Measurements from ENCODE around the gene NCAPD2. TPM values are rescaled to one million over a fixed set of nuclear protein-coding genes. Genes with fewer than 3 reads are reported as not detected.
"Not testable (repeated sequence)": the region's sequence is repeated elsewhere in the genome, so short reads cannot be mapped to it uniquely, and the experiment has no call there.

Gene NCAPD2
- total and polyA plus RNA-seq, 7 experiments from 2014 or later, result 24.4 to 121 (median 38.4) TPM

DNA sequence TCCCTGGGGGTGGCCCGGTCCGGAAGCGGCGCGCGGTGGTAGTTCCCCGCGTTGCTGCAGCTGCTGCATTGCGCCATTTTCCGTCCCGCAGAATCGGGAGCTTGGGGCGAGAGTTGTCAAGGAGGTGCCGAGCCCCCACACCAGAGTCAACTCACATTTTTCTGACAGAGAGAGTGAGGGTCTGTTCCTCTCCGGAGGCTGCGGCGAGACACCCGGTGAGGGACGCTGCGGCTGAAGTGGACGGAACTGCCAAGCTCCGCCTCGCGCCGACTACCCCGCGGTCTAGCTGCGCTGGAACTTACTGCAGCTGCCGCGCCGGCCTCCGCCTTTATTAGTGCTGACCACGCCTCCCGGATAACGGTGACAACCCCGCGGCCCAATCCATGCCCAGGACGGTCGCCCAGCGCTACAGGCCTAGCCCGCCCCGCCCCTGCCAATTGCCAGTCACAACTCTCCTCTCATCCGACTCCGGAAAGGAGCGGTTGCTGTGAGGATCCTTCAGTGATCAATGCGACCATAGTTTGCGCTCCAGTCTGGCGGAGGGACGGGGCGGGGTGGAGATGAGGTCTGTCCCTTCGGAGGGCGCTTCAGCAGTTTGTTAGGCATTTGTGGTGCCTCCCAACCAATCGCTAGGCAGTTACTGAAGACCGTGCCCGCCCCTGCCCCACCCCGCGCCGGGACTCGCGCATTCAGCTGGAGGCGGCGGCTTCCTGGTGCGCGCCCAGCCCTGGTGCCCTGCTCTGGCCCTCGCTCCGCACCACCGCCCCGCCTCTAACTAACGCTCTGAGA lies 23.3 kb upstream of the NCAPD2 start, which contains the start of gene VAMP1:
VAMP1 (minus strand) TSS at position 303 of the 789 bp plus-strand sequence; CDS start at position 157, 146 bp downstream.
- H3K4me3 ChIP-seq (ENCODE audit: low read length), result peak within 1 kb of the TSS; percentile 96

DNA sequence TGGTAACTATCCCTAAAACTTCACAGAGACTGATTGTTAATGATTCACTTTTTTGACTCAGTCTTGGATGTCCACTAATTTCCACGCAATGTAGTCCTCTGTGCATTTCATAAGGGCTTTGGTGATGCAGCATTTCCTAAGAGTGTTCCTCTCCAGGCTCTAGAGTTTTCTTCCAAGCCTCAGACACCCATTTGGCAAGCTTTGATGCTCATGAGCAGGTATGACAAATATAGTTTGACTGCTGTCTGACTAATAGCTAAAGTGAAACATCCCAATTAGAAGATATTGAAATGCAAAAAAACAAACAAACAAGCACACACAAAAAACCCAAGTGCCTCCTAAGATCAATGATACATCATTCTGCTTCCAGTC lies 21.9 kb upstream of the NCAPD2 start:
- Mint-ChIP-seq H3K36me3 (peaks cover 0 to 26% (median 8%) of the 10 kb centered on the region in 5 donors), H3K27ac (peak overlapping the region in 8 of 9 donors; percentile 2 to 96 (median 48)), H3K4me3 (peak overlapping the region in 7 of 10 donors; percentile 0 to 95 (median 30)), H3K27me3 (peaks cover 0 to 8% (median 0%) of the 10 kb centered on the region in 5 donors), H3K9me3 (no peaks in the 10 kb centered on the region), H3K4me1 (peaks cover 18 to 46% (median 38%) of the 10 kb centered on the region in 7 donors)
- Histone ChIP-seq H3K4me3 (ENCODE audit: low read length) (no peak overlapping the region), H3K27me3 (ENCODE audit: control insufficient read depth in 2 of 2, insufficient read depth in 2 of 2, low read length in 2 of 2) (no peaks in the 10 kb centered on the region), H3K4me1 (ENCODE audit: control insufficient read depth in 2 of 2, insufficient read depth in 2 of 2, low read length in 2 of 2) (peaks cover 27 to 31% of the 10 kb centered on the region in 2 donors), H3K9me3 (ENCODE audit: control insufficient read depth in 2 of 3, low read length in 3 of 3) (no peaks in the 10 kb centered on the region), H3K27ac (ENCODE audit: low read depth, low read length) (no peak overlapping the region), H3K36me3 (ENCODE audit: control insufficient read depth in 2 of 3, insufficient read depth in 3 of 3, low read length in 3 of 3) (no peaks in the 10 kb centered on the region)
- POLR2A ChIA-PET, result interaction anchor here (0.8 to 6.7 kb wide), 9 partner anchors 12 to 96 kb away, joined by 3 to 154 read pairs (median 55); partner anchors contain the start of genes CD27, GAPDH, MRPL51 and NOP2
- DNase-seq (no peak), ATAC-seq (no peak)
- CTCF ChIA-PET, result interaction anchor here (1.0 to 5.2 kb wide), 2 partner anchors 49 to 61 kb away, joined by 4 to 34 read pairs; no protein-coding TSS in a partner anchor
- intact Hi-C loops (cut with micrococcal nuclease), result loop anchor here (1.0 to 2.0 kb wide), 2 partner anchors 135 to 379 kb away; partner anchors contain the start of genes CDCA3 (in 1 of the 2) and CHD4 (in 1 of the 2)

More for the DNA sequence above, 23.3 kb upstream of the NCAPD2 start, which contains the start of gene VAMP1:
- H3K36me3 Mint-ChIP-seq, result peaks cover 0 to 37% (median 13%) of the 10 kb centered on the region in 5 donors
- peaks cover 26 to 59% (median 52%) of the 10 kb centered on the region in 7 donors for H3K4me1 Mint-ChIP-seq
- H3K4me3 Mint-ChIP-seq, result peak within 1 kb of the TSS; percentile 85 to 96 (median 92)
- ChIA-PET POLR2A (interaction anchor here (0.6 to 6.7 kb wide), 40 partner anchors 9 to 318 kb away, joined by 3 to 154 read pairs (median 4); partner anchors contain the start of genes CD27, CD4, GAPDH and MRPL51), CTCF (interaction anchor here (0.6 to 5.2 kb wide), 17 partner anchors 9 to 354 kb away, joined by 3 to 34 read pairs (median 6); partner anchors contain the start of gene MRPL51)
- intact Hi-C loops (cut with micrococcal nuclease), result loop anchor here (1.0 to 2.0 kb wide), 10 partner anchors 8 to 381 kb away; partner anchors contain the start of genes CDCA3 (in 2 of the 2), GAPDH (in 2 of the 2), MRPL51 (in 2 of the 2) and CHD4 (in 1 of the 2)
- H3K27ac ChIP-seq (ENCODE audit: low read depth, low read length), result peak within 1 kb of the TSS; percentile 75
- no peaks in the 10 kb centered on the region for H3K9me3 Mint-ChIP-seq
- H3K9me3 ChIP-seq (ENCODE audit: control insufficient read depth in 2 of 3, low read length in 3 of 3), result no peaks in the 10 kb centered on the region
- peak; percentile 94 for ATAC-seq
- no peaks in the 10 kb centered on the region for H3K27me3 ChIP-seq (ENCODE audit: control insufficient read depth in 2 of 2, insufficient read depth in 2 of 2, low read length in 2 of 2)
- H3K27me3 Mint-ChIP-seq, result peaks cover 0 to 5% (median 0%) of the 10 kb centered on the region in 5 donors
- DNase-seq, result peak; percentile 90 to 97 (median 95)
- peak within 1 kb of the TSS; percentile 79 to 99 (median 95) for H3K27ac Mint-ChIP-seq
- peaks cover 4 to 12% (median 7%) of the 10 kb centered on the region in 3 experiments for H3K36me3 ChIP-seq (ENCODE audit: control insufficient read depth in 2 of 3, insufficient read depth in 3 of 3, low read length in 3 of 3)
- H3K4me1 ChIP-seq (ENCODE audit: control insufficient read depth in 2 of 2, insufficient read depth in 2 of 2, low read length in 2 of 2), result peaks cover 38 to 39% of the 10 kb centered on the region in 2 donors

DNA sequence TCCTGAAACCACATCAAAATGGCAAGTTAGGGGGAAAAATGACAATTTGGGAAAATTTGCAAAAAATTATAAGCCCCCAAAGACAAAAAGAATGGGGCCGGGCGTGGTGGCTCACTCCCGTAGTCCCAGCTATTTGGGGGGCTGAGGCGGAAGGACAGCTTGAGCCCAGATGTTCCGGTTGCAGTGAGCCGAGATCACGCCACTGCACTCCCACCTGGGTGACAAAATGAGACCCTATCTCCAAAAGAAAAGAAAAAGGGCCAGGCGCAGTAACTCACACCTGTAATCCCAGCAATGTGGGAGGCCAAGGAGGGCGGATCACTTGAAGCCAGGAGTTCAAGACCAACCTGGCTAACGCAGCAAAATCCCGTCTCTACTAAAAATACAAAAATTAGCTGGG lies 21.4 kb upstream of the NCAPD2 start:
- ChIA-PET POLR2A (interaction anchor here (0.6 to 6.7 kb wide), 9 partner anchors 10 to 95 kb away, joined by 3 to 154 read pairs (median 6); partner anchors contain the start of genes CD27, MRPL51, NOP2 and TAPBPL), CTCF (interaction anchor here (0.7 to 5.2 kb wide), 3 partner anchors 49 to 129 kb away, joined by 3 to 34 read pairs (median 4); no protein-coding TSS in a partner anchor)
- Histone ChIP-seq H3K4me1 (ENCODE audit: control insufficient read depth in 2 of 2, insufficient read depth in 2 of 2, low read length in 2 of 2) (peaks cover 27 to 31% of the 10 kb centered on the region in 2 donors), H3K36me3 (ENCODE audit: control insufficient read depth in 2 of 3, insufficient read depth in 3 of 3, low read length in 3 of 3) (no peaks in the 10 kb centered on the region), H3K4me3 (ENCODE audit: low read length) (no peak overlapping the region), H3K9me3 (ENCODE audit: control insufficient read depth in 2 of 3, low read length in 3 of 3) (no peaks in the 10 kb centered on the region), H3K27ac (ENCODE audit: low read depth, low read length) (no peak overlapping the region), H3K27me3 (ENCODE audit: control insufficient read depth in 2 of 2, insufficient read depth in 2 of 2, low read length in 2 of 2) (no peaks in the 10 kb centered on the region)
- Mint-ChIP-seq H3K36me3 (peaks cover 0 to 21% (median 6%) of the 10 kb centered on the region in 5 donors), H3K4me3 (peak overlapping the region in 4 of 10 donors; percentile 1 to 92 (median 46)), H3K27ac (peak overlapping the region in 5 of 9 donors; percentile 2 to 96 (median 45)), H3K4me1 (peaks cover 18 to 41% (median 33%) of the 10 kb centered on the region in 7 donors), H3K9me3 (no peaks in the 10 kb centered on the region), H3K27me3 (peaks cover 0 to 8% (median 0%) of the 10 kb centered on the region in 5 donors)
- intact Hi-C loops (cut with micrococcal nuclease), result no loop called here
- no peak for DNase-seq
- ATAC-seq, result no peak

DNA sequence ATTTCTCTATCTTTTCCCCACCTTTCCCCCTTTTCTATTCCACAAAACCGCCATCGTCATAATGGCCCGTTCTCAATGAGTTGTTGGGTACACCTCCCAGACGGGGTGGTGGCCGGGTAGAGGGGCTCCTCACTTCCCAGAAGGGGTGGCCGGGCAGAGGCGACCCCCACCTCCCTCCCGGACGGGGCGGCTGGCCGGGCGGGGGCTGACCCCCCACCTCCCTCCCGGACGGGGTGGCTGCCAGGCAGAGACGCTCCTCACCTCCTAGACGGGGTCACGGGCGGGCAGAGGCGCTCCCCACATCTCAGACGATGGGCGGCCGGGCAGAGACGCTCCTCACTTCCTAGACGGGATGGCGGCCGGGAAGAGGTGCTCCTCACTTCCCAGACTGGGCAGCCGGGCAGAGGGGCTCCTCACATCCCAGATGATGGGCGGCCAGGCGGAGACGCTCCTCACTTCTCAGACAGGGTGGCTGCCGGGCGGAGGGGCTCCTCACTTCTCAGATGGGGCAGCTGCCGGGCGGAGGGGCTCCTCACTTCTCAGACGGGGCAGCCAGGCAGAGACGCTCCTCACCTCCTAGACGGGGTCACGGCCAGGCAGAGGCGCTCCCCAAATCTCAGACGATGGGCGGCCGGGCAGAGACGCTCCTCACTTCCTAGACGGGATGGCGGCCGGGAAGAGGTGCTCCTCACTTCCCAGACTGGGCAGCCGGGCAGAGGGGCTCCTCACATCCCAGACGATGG lies 18.5 kb upstream of the NCAPD2 start:
- H3K9me3 ChIP-seq (ENCODE audit: control insufficient read depth in 2 of 3, low read length in 3 of 3); H3K4me1 ChIP-seq (ENCODE audit: control insufficient read depth in 2 of 2, insufficient read depth in 2 of 2, low read length in 2 of 2); H3K27ac ChIP-seq (ENCODE audit: low read depth, low read length); H3K4me3 Mint-ChIP-seq; DNase-seq; H3K9me3 Mint-ChIP-seq; H3K27ac Mint-ChIP-seq; intact Hi-C loops (cut with micrococcal nuclease); H3K36me3 ChIP-seq (ENCODE audit: control insufficient read depth in 2 of 3, insufficient read depth in 3 of 3, low read length in 3 of 3); POLR2A ChIA-PET; H3K4me3 ChIP-seq (ENCODE audit: low read length); H3K27me3 ChIP-seq (ENCODE audit: control insufficient read depth in 2 of 2, insufficient read depth in 2 of 2, low read length in 2 of 2); ATAC-seq; H3K36me3 Mint-ChIP-seq: not testable (repeated sequence)
- peaks cover 5 to 18% (median 11%) of the 10 kb centered on the region in 7 donors for H3K4me1 Mint-ChIP-seq
- CTCF ChIA-PET, result interaction anchor here (0.6 kb wide), 1 partner anchor 515 kb away, joined by 3 read pairs; no protein-coding TSS in a partner anchor
- peaks cover 0 to 17% (median 0%) of the 10 kb centered on the region in 5 donors for H3K27me3 Mint-ChIP-seq

- ChIA-PET CTCF (no interaction called here), POLR2A (no interaction called here)
- Mint-ChIP-seq H3K36me3 (no peaks in the 10 kb centered on the region), H3K4me1 (peaks cover 0 to 12% (median 5%) of the 10 kb centered on the region in 7 donors), H3K27me3 (peaks cover 0 to 17% (median 0%) of the 10 kb centered on the region in 5 donors), H3K27ac (peak overlapping the region in 1 of 9 donors; percentile 36), H3K9me3 (no peaks in the 10 kb centered on the region), H3K4me3 (no peak overlapping the region)
- intact Hi-C loops (cut with micrococcal nuclease), result no loop called here
- Histone ChIP-seq H3K36me3 (ENCODE audit: control insufficient read depth in 2 of 3, insufficient read depth in 3 of 3, low read length in 3 of 3) (no peaks in the 10 kb centered on the region), H3K4me1 (ENCODE audit: control insufficient read depth in 2 of 2, insufficient read depth in 2 of 2, low read length in 2 of 2) (peaks cover 0 to 3% of the 10 kb centered on the region in 2 donors), H3K4me3 (ENCODE audit: low read length) (no peak overlapping the region), H3K27me3 (ENCODE audit: control insufficient read depth in 2 of 2, insufficient read depth in 2 of 2, low read length in 2 of 2) (no peaks in the 10 kb centered on the region), H3K27ac (ENCODE audit: low read depth, low read length) (no peak overlapping the region), H3K9me3 (ENCODE audit: control insufficient read depth in 2 of 3, low read length in 3 of 3) (no peaks in the 10 kb centered on the region)
- DNase-seq, result no peak
- no peak for ATAC-seq
Observed at GRCh38 chr12:6476489-6476888, 17.4 kb upstream of the NCAPD2 start.

All from naive thymus-derived CD4-positive, alpha-beta T cell (primary cell).